Activated CD8-positive, alpha-beta T cell treated with anti-CD3 and anti-CD28 coated beads, Interleukin-2, amount 10 ng/mL, durations not matched to agents 7 days and 5 days (primary cell): ENCODE measurements around the gene SOX1. TPM values are rescaled to one million over a fixed set of nuclear protein-coding genes. Genes with fewer than 3 reads are reported as not detected.
A peak's percentile ranks its signal among the peaks of the same experiment; 100 is the strongest.

Experiments
- ATAC-seq: fragments of 150-1000 bp; cut with Tn5 transposase; one replicate; pipeline ENCODE4 v1.10.0; 2021; ENCODE audit warnings: moderate library complexity
- CTCF ChIA-PET: fragments of 350-600 bp; sonication (Branson Sonifier 250); formaldehyde crosslinking; loops from one replicate; lab custom pipeline; 2021; ENCODE audit warnings: antibody characterized with exemption; lab: Charles Lee
- POLR2A ChIA-PET: fragments of 350-600 bp; sonication (Branson Sonifier 250); formaldehyde crosslinking; loops from one replicate; lab custom pipeline; 2021; ENCODE audit warnings: antibody characterized with exemption; lab: Charles Lee
- DNase-seq: peaks from one replicate; pipeline ENCODE4 v3.0.0-alpha.2; 2020
- H3K27ac Mint-ChIP-seq: one replicate; pipeline ENCODE4 v1.8.0; 2021; ENCODE audit warnings: mild to moderate bottlenecking, mixed read lengths
- H3K27me3 Mint-ChIP-seq: one replicate; pipeline ENCODE4 v1.8.0; 2021; ENCODE audit warnings: low read depth, mixed read lengths
- H3K36me3 Mint-ChIP-seq: one replicate; pipeline ENCODE4 v1.8.0; 2021; ENCODE audit warnings: low read depth, mixed read lengths
- H3K4me1 Mint-ChIP-seq: one replicate; pipeline ENCODE4 v1.8.0; 2021; ENCODE audit warnings: low read depth, mixed read lengths
- H3K4me3 Mint-ChIP-seq: one replicate; pipeline ENCODE4 v1.8.0; 2021; ENCODE audit warnings: mild to moderate bottlenecking, mixed read lengths
- H3K9me3 Mint-ChIP-seq: one replicate; pipeline ENCODE4 v1.8.0; 2022; ENCODE audit warnings: mixed read lengths; ENCODE audit not compliant: insufficient read depth
- total RNA-seq, 2 experiments: library from RNA; stranded (reverse); gene quantifications; one replicate each; pipeline ENCODE4 v1.2.3, GENCODE V29; 2021

SOX1 gene
- total RNA-seq, 2 experiments from 2014 or later: not detected

DNA sequence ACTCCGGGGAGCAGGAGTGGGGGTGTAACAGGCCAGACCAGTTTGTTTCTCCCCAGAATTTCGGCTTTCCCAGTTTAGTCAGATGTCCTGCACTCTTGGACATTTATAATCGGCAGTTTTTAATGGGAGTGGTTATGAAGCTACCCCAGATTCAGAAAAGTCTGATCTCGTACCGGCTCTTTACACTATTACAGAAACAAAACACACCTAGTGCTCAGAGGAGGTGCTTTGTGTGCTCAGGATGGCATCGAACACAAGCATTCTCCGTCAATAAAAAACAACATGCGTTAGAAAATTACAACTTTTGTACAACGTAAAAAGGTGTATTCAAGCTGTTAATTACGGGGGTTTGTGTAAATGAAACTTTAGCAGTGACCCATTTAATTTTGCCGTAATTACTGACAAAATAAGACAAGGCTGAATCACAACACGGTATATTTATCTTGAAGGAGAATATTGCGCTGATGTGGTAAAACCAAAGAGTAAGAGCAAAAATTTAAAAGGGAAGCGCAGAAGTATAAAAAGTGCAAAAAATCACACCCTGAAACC is 6.6 kb upstream of the SOX1 start:
- Mint-ChIP-seq H3K27me3 (peaks cover 77% of the 10 kb centered on the region), H3K4me1 (no peaks in the 10 kb centered on the region), H3K4me3 (peak overlapping the region; percentile 12), H3K36me3 (peaks cover 9% of the 10 kb centered on the region), H3K9me3 (no peaks in the 10 kb centered on the region), H3K27ac (peak overlapping the region; percentile 61)
- ATAC-seq (no peak), DNase-seq (no peak)
- ChIA-PET CTCF (no interaction called here), POLR2A (no interaction called here)

- no peak for DNase-seq
- H3K36me3 Mint-ChIP-seq: peaks cover 14% of the 10 kb centered on the region
- ChIA-PET POLR2A (no interaction called here), CTCF (no interaction called here)
- peaks cover 80% of the 10 kb centered on the region for H3K27me3 Mint-ChIP-seq
- peak overlapping the region; percentile 61 for H3K27ac Mint-ChIP-seq
- ATAC-seq: no peak
- H3K4me1 Mint-ChIP-seq: no peaks in the 10 kb centered on the region
- H3K9me3 Mint-ChIP-seq: no peaks in the 10 kb centered on the region
- no peak overlapping the region for H3K4me3 Mint-ChIP-seq
Measured at GRCh38 chr13:112060899-112061366, 6.0 kb upstream of the SOX1 start.

- Mint-ChIP-seq H3K27me3 (peaks cover 82% of the 10 kb centered on the region), H3K9me3 (no peaks in the 10 kb centered on the region), H3K4me3 (peak overlapping the region; percentile 13), H3K4me1 (no peaks in the 10 kb centered on the region), H3K36me3 (peaks cover 14% of the 10 kb centered on the region), H3K27ac (peak overlapping the region; percentile 10)
- no peak for ATAC-seq
- CTCF ChIA-PET: no interaction called here
- POLR2A ChIA-PET: no interaction called here
- DNase-seq: no peak
Measured at GRCh38 chr13:112061367-112062061, 5.4 kb upstream of the SOX1 start.

DNA sequence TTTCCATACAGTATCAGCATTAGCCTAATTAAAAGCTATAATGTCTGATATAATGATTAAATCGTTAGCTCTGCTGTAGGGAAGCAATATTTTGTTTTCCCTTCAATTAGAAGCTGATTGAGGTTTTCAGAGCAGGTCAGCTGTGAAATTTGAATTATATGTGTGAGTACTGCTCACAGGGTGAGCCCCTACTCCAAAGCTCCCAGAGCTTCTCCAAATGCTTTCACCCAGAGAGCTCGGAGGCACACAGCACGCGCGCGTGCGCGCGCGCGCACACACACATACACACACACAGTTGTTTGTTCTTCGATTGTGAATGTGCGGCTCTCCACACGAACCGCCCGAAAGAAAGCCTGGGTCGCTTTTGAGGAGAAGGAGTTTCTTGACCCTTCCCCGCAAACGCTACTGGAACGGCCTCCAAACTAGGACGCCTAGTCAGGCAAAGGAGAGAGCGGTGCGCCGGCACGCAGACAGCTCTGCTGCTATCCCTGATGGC is 4.8 kb upstream of the SOX1 start:
- ChIA-PET POLR2A (no interaction called here), CTCF (no interaction called here)
- peak overlapping the region; percentile 13 for H3K4me3 Mint-ChIP-seq
- peaks cover 78% of the 10 kb centered on the region for H3K27me3 Mint-ChIP-seq
- peaks cover 14% of the 10 kb centered on the region for H3K36me3 Mint-ChIP-seq
- no peak for DNase-seq
- no peaks in the 10 kb centered on the region for H3K4me1 Mint-ChIP-seq
- H3K9me3 Mint-ChIP-seq: no peaks in the 10 kb centered on the region
- no peak for ATAC-seq
- H3K27ac Mint-ChIP-seq: peak overlapping the region; percentile 10

DNA sequence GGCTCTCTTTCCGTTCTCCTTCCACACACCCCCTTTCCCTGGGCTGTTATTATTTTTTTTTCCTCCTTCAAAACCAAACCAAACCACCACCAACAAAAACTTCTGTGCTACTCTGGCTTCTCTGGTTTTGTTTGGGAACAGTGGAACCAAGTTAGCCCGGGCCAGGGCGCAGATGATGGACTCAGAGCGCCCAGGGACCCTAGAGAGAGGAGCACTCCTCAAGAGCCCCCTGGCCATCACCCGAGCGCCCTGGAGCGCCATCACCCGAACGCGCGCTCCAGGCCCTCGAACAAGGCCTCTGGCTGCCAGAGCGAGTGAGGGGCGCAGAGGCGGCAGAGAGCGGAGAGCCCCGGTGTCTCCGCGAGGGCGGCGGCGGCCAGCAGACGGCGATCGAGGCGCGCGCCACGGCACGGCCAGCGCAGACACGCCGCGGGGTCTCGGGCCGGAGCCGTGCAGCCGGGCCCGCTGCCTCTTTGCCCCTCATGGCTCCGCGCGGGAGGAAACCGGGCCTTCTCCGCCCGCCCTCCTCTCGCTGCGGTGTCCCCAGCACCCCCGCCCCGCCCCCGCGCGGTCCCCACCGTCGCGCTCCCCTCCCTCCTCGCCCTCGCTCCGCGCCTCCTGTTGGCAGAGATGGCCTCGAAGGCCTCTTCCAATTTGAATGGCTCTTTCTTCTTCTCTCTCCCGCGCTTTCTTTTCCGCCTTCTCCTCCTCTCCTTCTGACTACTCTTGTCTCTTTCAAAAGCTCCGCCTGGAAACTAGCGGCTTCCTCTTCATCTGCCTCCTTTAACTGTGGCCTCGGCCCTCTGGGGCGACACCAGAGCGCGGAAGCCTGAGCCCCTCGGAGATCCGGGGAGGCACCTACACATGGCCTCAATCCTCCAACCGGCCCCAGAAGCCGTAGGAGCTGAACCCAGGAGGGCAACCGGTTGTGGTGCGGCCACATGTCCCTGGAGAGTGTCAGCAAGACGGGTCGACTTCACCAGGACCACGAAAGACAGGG is 4.1 kb upstream of the SOX1 start:
- H3K9me3 Mint-ChIP-seq: no peaks in the 10 kb centered on the region
- ATAC-seq: no peak
- H3K27me3 Mint-ChIP-seq: peaks cover 73% of the 10 kb centered on the region
- H3K4me1 Mint-ChIP-seq: no peaks in the 10 kb centered on the region
- CTCF ChIA-PET: no interaction called here
- no peak overlapping the region for H3K4me3 Mint-ChIP-seq
- peak overlapping the region; percentile 39 for H3K27ac Mint-ChIP-seq
- POLR2A ChIA-PET: no interaction called here
- H3K36me3 Mint-ChIP-seq: peaks cover 14% of the 10 kb centered on the region
- no peak for DNase-seq

DNA sequence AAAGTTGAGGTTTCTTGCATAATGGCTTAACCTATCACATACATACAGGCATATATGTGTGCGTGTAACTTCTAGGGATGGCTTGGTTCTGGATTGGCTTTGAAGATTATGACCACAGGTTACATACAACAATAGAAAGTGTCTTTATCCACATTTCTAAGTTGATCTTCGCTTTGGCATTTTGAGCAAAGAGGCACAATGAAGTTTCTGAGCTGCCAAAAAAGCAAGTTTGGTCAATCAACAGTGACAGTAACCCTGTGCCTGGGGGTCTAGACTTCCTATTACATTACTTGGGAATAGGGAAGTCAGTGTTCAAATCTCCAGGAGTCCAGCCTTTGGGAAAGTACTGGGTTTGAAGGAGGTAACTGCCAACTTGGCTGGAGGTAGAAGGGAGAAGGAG is 3.1 kb upstream of the SOX1 start:
- ATAC-seq (no peak), DNase-seq (no peak)
- no peaks in the 10 kb centered on the region for H3K4me1 Mint-ChIP-seq
- H3K27ac Mint-ChIP-seq: no peak overlapping the region
- ChIA-PET POLR2A (no interaction called here), CTCF (no interaction called here)
- no peak overlapping the region for H3K4me3 Mint-ChIP-seq
- peaks cover 14% of the 10 kb centered on the region for H3K36me3 Mint-ChIP-seq
- H3K27me3 Mint-ChIP-seq: peaks cover 64% of the 10 kb centered on the region
- peaks cover under 1% of the 10 kb centered on the region for H3K9me3 Mint-ChIP-seq

GRCh38 chr13:112064222-112064621 is 2.7 kb upstream of the SOX1 start:
- Mint-ChIP-seq H3K27ac (no peak overlapping the region), H3K4me3 (no peak overlapping the region), H3K27me3 (peaks cover 64% of the 10 kb centered on the region), H3K36me3 (peaks cover 18% of the 10 kb centered on the region), H3K9me3 (peaks cover 5% of the 10 kb centered on the region), H3K4me1 (no peaks in the 10 kb centered on the region)
- CTCF ChIA-PET: no interaction called here
- ATAC-seq (no peak), DNase-seq (no peak)
- POLR2A ChIA-PET: no interaction called here

GRCh38 chr13:112065521-112065866 is 1.5 kb upstream of the SOX1 start:
- peak overlapping the region; percentile 40 for H3K4me3 Mint-ChIP-seq
- H3K27ac Mint-ChIP-seq: peak overlapping the region; percentile 73
- peaks cover 11% of the 10 kb centered on the region for H3K9me3 Mint-ChIP-seq
- CTCF ChIA-PET: no interaction called here
- H3K4me1 Mint-ChIP-seq: no peaks in the 10 kb centered on the region
- no peak for ATAC-seq
- peaks cover 63% of the 10 kb centered on the region for H3K27me3 Mint-ChIP-seq
- POLR2A ChIA-PET: no interaction called here
- DNase-seq: no peak
- H3K36me3 Mint-ChIP-seq: peaks cover 22% of the 10 kb centered on the region

GRCh38 chr13:112065867-112066623 is 904 bp upstream of the SOX1 start:
- ATAC-seq (no peak), DNase-seq (no peak)
- Mint-ChIP-seq H3K4me3 (peak overlapping the region; percentile 40), H3K36me3 (peaks cover 25% of the 10 kb centered on the region), H3K4me1 (no peaks in the 10 kb centered on the region), H3K27me3 (peaks cover 64% of the 10 kb centered on the region), H3K9me3 (peaks cover 16% of the 10 kb centered on the region), H3K27ac (peak overlapping the region; percentile 73)
- POLR2A ChIA-PET: no interaction called here
- CTCF ChIA-PET: no interaction called here

DNA sequence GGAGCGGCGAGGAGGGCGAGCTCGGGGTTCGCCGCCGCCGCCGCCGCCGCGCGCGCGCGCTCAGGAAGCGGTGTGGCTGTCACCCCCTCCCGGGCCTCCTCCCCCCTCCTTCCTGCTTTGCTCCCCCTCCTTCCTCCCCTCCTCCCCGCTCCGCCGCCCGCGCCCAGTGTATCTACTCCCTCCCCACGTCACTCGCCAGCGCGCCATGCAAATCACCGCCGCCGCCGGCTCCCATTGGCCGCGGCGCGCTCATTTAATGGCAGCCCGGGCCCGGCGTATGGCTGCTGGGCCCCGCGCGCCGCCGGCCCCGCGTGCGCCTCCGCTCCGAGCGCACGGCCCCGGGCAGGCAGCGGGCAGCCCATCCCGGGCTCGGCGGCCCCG is 335 bp upstream of the SOX1 start:
- Mint-ChIP-seq H3K36me3 (peaks cover 26% of the 10 kb centered on the region), H3K4me3 (no peak overlapping the region), H3K27me3 (peaks cover 67% of the 10 kb centered on the region), H3K9me3 (peaks cover 17% of the 10 kb centered on the region), H3K4me1 (no peaks in the 10 kb centered on the region), H3K27ac (no peak overlapping the region)
- ATAC-seq (peak; percentile 36), DNase-seq (peak; percentile 35)
- POLR2A ChIA-PET: no interaction called here
- CTCF ChIA-PET: no interaction called here

- Mint-ChIP-seq H3K36me3 (peaks cover 27% of the 10 kb centered on the region), H3K9me3 (peaks cover 17% of the 10 kb centered on the region), H3K27ac (no peak overlapping the region), H3K4me3 (no peak overlapping the region), H3K27me3 (peaks cover 62% of the 10 kb centered on the region), H3K4me1 (no peaks in the 10 kb centered on the region)
- DNase-seq: no peak
- CTCF ChIA-PET: no interaction called here
- no peak for ATAC-seq
- POLR2A ChIA-PET: no interaction called here
Measured at GRCh38 chr13:112067871-112068539, 1.1 kb downstream of the SOX1 start.
